GM23338 (cell line): ENCODE results near the gene S1PR2. TPM values are rescaled to one million over a fixed set of nuclear protein-coding genes. Genes with fewer than 3 reads are reported as not detected.

Experiments used
- ATAC-seq: fragments of 200-7000 bp; cut with Tn5 transposase; 3 replicates; pipeline ENCODE4 v1.9.1; 2020
- DNase-seq: peaks from one replicate; pipeline ENCODE4 v3.0.0-alpha.2; 2015; ENCODE audit warnings: low spot score
- H2AFZ ChIP-seq: fragments of 200-600 bp; sonication (generic); 2 replicates; pipeline ENCODE4 v1.8.0; 2016; ENCODE audit warnings: antibody characterized with exemption, mild to moderate bottlenecking, moderate library complexity
- H3F3A ChIP-seq: fragments of 200-600 bp; sonication (generic); replicated peaks from 2 replicates; pipeline ENCODE4 v1.8.0; 2017; ENCODE audit warnings: antibody characterized with exemption, mixed run types, low read depth
- H3K27ac ChIP-seq: fragments of 200-600 bp; sonication (generic); 2 replicates; pipeline ENCODE4 v1.6.1; 2016; ENCODE audit warnings: low read depth
- H3K27me3 ChIP-seq: fragments of 200-600 bp; sonication (generic); 2 replicates; pipeline ENCODE4 v1.8.0; 2016; ENCODE audit warnings: mild to moderate bottlenecking, mixed run types, moderate library complexity; ENCODE audit not compliant: insufficient read depth
- H3K36me3 ChIP-seq: fragments of 200-600 bp; sonication (generic); 2 replicates; pipeline ENCODE4 v1.8.0; 2016; ENCODE audit warnings: mild to moderate bottlenecking; ENCODE audit not compliant: insufficient read depth
- H3K4me1 ChIP-seq: fragments of 200-600 bp; sonication (generic); 2 replicates; pipeline ENCODE4 v1.8.0; 2016; ENCODE audit warnings: mild to moderate bottlenecking, moderate library complexity; ENCODE audit not compliant: insufficient read depth
- H3K4me2 ChIP-seq: fragments of 200-600 bp; sonication (generic); 2 replicates; pipeline ENCODE4 v1.7.1; 2017; ENCODE audit warnings: mixed run types
- H3K4me3 ChIP-seq: fragments of 200-600 bp; sonication (generic); 2 replicates; pipeline ENCODE4 v1.6.1; 2016; ENCODE audit warnings: mixed run types
- H3K79me2 ChIP-seq: fragments of 200-600 bp; sonication (generic); replicated peaks from 2 replicates; pipeline ENCODE4 v1.8.0; 2017; ENCODE audit warnings: mild to moderate bottlenecking; ENCODE audit not compliant: insufficient read depth
- H3K9me2 ChIP-seq: fragments of 200-600 bp; sonication (generic); 2 replicates; pipeline ENCODE4 v1.8.0; 2017; ENCODE audit not compliant: insufficient read depth
- H4K20me1 ChIP-seq: fragments of 200-600 bp; sonication (generic); replicated peaks from 2 replicates; pipeline ENCODE4 v1.8.0; 2017; ENCODE audit warnings: mild to moderate bottlenecking; ENCODE audit not compliant: insufficient read depth
- H3K27ac Mint-ChIP-seq: 2 replicates; pipeline ENCODE4 v1.8.0; 2020; ENCODE audit warnings: inconsistent platforms, mild to moderate bottlenecking, moderate library complexity, mixed read lengths
- H3K27me3 Mint-ChIP-seq: 3 replicates; pipeline ENCODE4 v1.8.0; 2022; ENCODE audit warnings: low read depth, mild to moderate bottlenecking, moderate library complexity, mixed read lengths, inconsistent platforms; ENCODE audit not compliant: insufficient read depth, poor library complexity
- H3K36me3 Mint-ChIP-seq: 3 replicates; pipeline ENCODE4 v1.8.0; 2021; ENCODE audit warnings: low read depth, mild to moderate bottlenecking, inconsistent platforms, moderate library complexity, mixed read lengths
- H3K4me1 Mint-ChIP-seq: 3 replicates; pipeline ENCODE4 v1.8.0; 2020; ENCODE audit warnings: mild to moderate bottlenecking, inconsistent platforms, mixed read lengths
- H3K4me3 Mint-ChIP-seq: 3 replicates; pipeline ENCODE4 v1.8.0; 2021; ENCODE audit warnings: moderate library complexity, mild to moderate bottlenecking, inconsistent platforms, mixed read lengths
- H3K9me3 Mint-ChIP-seq: 3 replicates; pipeline ENCODE4 v1.8.0; 2020; ENCODE audit warnings: moderate library complexity, mild to moderate bottlenecking, inconsistent platforms, mixed read lengths
- CREB1 ChIP-seq: fragments of 250-450 bp; sonication (Bioruptor Pico); IDR thresholded peaks from 2 replicates; pipeline ENCODE4 v1.5.0; 2020; ENCODE audit warnings: low read depth, mild to moderate bottlenecking, moderate library complexity
- EZH2 ChIP-seq: fragments of 200-600 bp; sonication (generic); IDR thresholded peaks from one replicate; pipeline ENCODE4 v1.8.0; 2017; ENCODE audit warnings: antibody characterized with exemption, mild to moderate bottlenecking, low read depth; ENCODE audit not compliant: unreplicated experiment
- EZH2phosphoT487 ChIP-seq: fragments of 200-600 bp; sonication (generic); IDR thresholded peaks from one replicate; pipeline ENCODE4 v1.8.1; 2018; ENCODE audit warnings: antibody characterized with exemption; ENCODE audit not compliant: unreplicated experiment
- JUNB ChIP-seq: IDR thresholded peaks from one replicate; pipeline ENCODE4 v1.6.1; 2016; ENCODE audit warnings: antibody characterized with exemption; ENCODE audit not compliant: unreplicated experiment
- NANOG ChIP-seq: IDR thresholded peaks from 2 replicates; pipeline ENCODE4 v1.6.1; 2016; ENCODE audit warnings: antibody characterized with exemption, borderline replicate concordance
- POLR2AphosphoS5 ChIP-seq: IDR thresholded peaks from 2 replicates; pipeline ENCODE4 v1.6.1; 2016; ENCODE audit warnings: antibody characterized with exemption, low read depth
- STAT1 ChIP-seq: IDR thresholded peaks from one replicate; pipeline ENCODE4 v1.6.1; 2016; ENCODE audit warnings: antibody characterized with exemption; ENCODE audit not compliant: unreplicated experiment
- ZNF114 ChIP-seq: fragments of 250-450 bp; sonication (Bioruptor Pico); IDR thresholded peaks from 2 replicates; pipeline ENCODE4 v1.5.0; 2020; ENCODE audit warnings: mild to moderate bottlenecking, moderate library complexity
- ZNF331 ChIP-seq: fragments of 250-450 bp; sonication (Bioruptor Pico); IDR thresholded peaks from 2 replicates; pipeline ENCODE4 v1.5.0; 2020; ENCODE audit warnings: low read depth, mild to moderate bottlenecking, moderate library complexity
- polyA plus RNA-seq: library from polyadenylated mRNA; unstranded; fragments of >200 nt; fragmentation: Nextera tagmentation; extraction: Ambion mirVana; gene quantifications from 2 replicates; pipeline ENCODE4 v1.2.1, GENCODE V29; 2016
- total RNA-seq: library from RNA; depleted of rRNA; stranded (reverse); fragments of >200 nt; shearing (Covaris generic); gene quantifications from 2 replicates; pipeline ENCODE4 v1.2.3, GENCODE V29; 2014
- TF ChIP-seq, protein P1 (sequence below), 2 experiments: fragments of 200-600 bp in 1 of 2; sonication (generic) in 1 of 2; conservative IDR thresholded peaks; 2 replicates each; pipeline versions ENCODE4 v1.5.1 to v1.6.1; 2016 to 2017; ENCODE audit warnings: antibody characterized with exemption in 2 of 2, low read depth in 2 of 2, mild to moderate bottlenecking in 2 of 2, moderate library complexity in 1 of 2
- TF ChIP-seq, protein P2 (sequence below): IDR thresholded peaks from 2 replicates; pipeline ENCODE4 v1.6.1; 2016; ENCODE audit warnings: antibody characterized with exemption
- TF ChIP-seq, protein P3 (sequence below): IDR thresholded peaks from one replicate; pipeline ENCODE4 v1.6.1; 2018; ENCODE audit warnings: antibody characterized with exemption; ENCODE audit not compliant: unreplicated experiment

The S1PR2 gene
- total and polyA plus RNA-seq, 2 experiments from 2014 or later: 9.2 to 13.9 TPM

DNA sequence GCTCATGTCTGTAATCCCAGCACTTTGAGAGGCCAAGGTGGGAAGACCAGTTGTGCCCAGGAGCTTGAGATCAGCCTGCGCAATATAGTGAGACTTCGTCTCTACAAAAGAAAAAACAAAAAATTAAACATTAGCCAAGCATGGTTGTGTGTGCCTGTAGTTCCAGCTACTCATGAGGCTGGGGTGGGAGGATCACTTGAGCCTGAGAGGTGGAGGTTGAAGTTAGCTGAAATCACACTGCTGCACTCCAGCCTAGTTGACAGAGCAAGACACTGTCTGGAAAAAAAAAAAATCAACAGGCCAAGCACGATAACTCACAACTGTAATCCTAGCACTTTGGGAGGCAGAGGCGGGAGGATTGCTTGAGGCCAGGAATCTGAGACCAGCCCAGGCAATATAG, 3.9 kb upstream of the S1PR2 start:
- Mint-ChIP-seq H3K9me3 (no peaks in the 10 kb centered on the region; the same call in 2 of the 3 replicates), H3K27me3 (peaks cover 8% of the 10 kb centered on the region), H3K4me3 (no peak overlapping the region), H3K27ac (no peak overlapping the region), H3K36me3 (no peaks in the 10 kb centered on the region), H3K4me1 (peaks cover 8% of the 10 kb centered on the region)
- no peaks in the 10 kb centered on the region; the same call in 1 of the 2 replicates for H3K4me1 ChIP-seq
- no peaks in the 10 kb centered on the region for H3K27me3 ChIP-seq
- H3F3A ChIP-seq: peaks cover 3% of the 10 kb centered on the region; the same call in 1 of the 2 replicates
- H3K27ac ChIP-seq: no peak overlapping the region
- no peaks in the 10 kb centered on the region for H4K20me1 ChIP-seq
- H3K36me3 ChIP-seq: no peaks in the 10 kb centered on the region
- H2AFZ ChIP-seq: no peak overlapping the region
- H3K9me2 ChIP-seq: no peaks in the 10 kb centered on the region
- H3K4me2 ChIP-seq: no peak overlapping the region
- ATAC-seq (no peak), DNase-seq (no peak)
- H3K79me2 ChIP-seq: no peaks in the 10 kb centered on the region
- no peak overlapping the region for H3K4me3 ChIP-seq
- TF ChIP-seq, protein P1, sequence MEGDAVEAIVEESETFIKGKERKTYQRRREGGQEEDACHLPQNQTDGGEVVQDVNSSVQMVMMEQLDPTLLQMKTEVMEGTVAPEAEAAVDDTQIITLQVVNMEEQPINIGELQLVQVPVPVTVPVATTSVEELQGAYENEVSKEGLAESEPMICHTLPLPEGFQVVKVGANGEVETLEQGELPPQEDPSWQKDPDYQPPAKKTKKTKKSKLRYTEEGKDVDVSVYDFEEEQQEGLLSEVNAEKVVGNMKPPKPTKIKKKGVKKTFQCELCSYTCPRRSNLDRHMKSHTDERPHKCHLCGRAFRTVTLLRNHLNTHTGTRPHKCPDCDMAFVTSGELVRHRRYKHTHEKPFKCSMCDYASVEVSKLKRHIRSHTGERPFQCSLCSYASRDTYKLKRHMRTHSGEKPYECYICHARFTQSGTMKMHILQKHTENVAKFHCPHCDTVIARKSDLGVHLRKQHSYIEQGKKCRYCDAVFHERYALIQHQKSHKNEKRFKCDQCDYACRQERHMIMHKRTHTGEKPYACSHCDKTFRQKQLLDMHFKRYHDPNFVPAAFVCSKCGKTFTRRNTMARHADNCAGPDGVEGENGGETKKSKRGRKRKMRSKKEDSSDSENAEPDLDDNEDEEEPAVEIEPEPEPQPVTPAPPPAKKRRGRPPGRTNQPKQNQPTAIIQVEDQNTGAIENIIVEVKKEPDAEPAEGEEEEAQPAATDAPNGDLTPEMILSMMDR (conservative IDR thresholded peaks at IDR 0.05; ENCODE audit: low read depth in 2 of 2): no peak
- TF ChIP-seq STAT1 (no peak), POLR2AphosphoS5 (no peak), JUNB (no peak), ZNF114 (no peak), CREB1 (CRISPR knock-in tag) (no peak), EZH2 (no peak), EZH2phosphoT487 (no peak), ZNF331 (no peak), NANOG (no peak)
- TF ChIP-seq, protein P2, sequence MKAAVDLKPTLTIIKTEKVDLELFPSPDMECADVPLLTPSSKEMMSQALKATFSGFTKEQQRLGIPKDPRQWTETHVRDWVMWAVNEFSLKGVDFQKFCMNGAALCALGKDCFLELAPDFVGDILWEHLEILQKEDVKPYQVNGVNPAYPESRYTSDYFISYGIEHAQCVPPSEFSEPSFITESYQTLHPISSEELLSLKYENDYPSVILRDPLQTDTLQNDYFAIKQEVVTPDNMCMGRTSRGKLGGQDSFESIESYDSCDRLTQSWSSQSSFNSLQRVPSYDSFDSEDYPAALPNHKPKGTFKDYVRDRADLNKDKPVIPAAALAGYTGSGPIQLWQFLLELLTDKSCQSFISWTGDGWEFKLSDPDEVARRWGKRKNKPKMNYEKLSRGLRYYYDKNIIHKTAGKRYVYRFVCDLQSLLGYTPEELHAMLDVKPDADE: no peak
- TF ChIP-seq, protein P3, sequence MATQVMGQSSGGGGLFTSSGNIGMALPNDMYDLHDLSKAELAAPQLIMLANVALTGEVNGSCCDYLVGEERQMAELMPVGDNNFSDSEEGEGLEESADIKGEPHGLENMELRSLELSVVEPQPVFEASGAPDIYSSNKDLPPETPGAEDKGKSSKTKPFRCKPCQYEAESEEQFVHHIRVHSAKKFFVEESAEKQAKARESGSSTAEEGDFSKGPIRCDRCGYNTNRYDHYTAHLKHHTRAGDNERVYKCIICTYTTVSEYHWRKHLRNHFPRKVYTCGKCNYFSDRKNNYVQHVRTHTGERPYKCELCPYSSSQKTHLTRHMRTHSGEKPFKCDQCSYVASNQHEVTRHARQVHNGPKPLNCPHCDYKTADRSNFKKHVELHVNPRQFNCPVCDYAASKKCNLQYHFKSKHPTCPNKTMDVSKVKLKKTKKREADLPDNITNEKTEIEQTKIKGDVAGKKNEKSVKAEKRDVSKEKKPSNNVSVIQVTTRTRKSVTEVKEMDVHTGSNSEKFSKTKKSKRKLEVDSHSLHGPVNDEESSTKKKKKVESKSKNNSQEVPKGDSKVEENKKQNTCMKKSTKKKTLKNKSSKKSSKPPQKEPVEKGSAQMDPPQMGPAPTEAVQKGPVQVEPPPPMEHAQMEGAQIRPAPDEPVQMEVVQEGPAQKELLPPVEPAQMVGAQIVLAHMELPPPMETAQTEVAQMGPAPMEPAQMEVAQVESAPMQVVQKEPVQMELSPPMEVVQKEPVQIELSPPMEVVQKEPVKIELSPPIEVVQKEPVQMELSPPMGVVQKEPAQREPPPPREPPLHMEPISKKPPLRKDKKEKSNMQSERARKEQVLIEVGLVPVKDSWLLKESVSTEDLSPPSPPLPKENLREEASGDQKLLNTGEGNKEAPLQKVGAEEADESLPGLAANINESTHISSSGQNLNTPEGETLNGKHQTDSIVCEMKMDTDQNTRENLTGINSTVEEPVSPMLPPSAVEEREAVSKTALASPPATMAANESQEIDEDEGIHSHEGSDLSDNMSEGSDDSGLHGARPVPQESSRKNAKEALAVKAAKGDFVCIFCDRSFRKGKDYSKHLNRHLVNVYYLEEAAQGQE: no peak
